Renal cortical epithelial cell (primary cell): ENCODE measurements around the gene SLC25A48. TPM values are rescaled to one million over a fixed set of nuclear protein-coding genes. Genes with fewer than 3 reads are reported as not detected.

Experiments
- DNase-seq: peaks from one replicate; pipeline ENCODE4 v3.0.0-alpha.2; 2011; ENCODE audit warnings: low read depth
- total RNA-seq: library from RNA; depleted of rRNA; stranded (reverse); fragments of >200 nt; gene quantifications from 2 replicates; pipeline ENCODE4 v1.2.3, GENCODE V29; 2014

The SLC25A48 gene
- total RNA-seq, 1 donor from 2014 or later = not detected

- DNase-seq = no peak
Measured at GRCh38 chr5:135920199-135920598, 85.7 kb downstream of the SLC25A48 start.

- peak; percentile 8 for DNase-seq
Measured at GRCh38 chr5:135921388-135921787, 86.9 kb downstream of the SLC25A48 start.

GRCh38 chr5:135930029-135930948 lies 95.8 kb downstream of the SLC25A48 start:
- peak; percentile 18 for DNase-seq

GRCh38 chr5:135930949-135931295 lies 96.5 kb downstream of the SLC25A48 start:
- DNase-seq = no peak

- DNase-seq = peak; percentile 57
Measured at GRCh38 chr5:135934939-135935338, 100.5 kb downstream of the SLC25A48 start.

- no peak for DNase-seq
Measured at GRCh38 chr5:135937245-135937911, 102.9 kb downstream of the SLC25A48 start.

Other genes with a start within 250 kb of the SLC25A48 start
- not detected in 2 replicates for gene IL9, start 61.2 kb downstream of the SLC25A48 start, total RNA-seq
- not detected in 2 replicates for gene LECT2, start 120.3 kb downstream of the SLC25A48 start, total RNA-seq
- 468 and 692 TPM in 2 replicates for gene TGFBI, start 194.3 kb downstream of the SLC25A48 start, total RNA-seq